ENCODE measurements around the gene PCDHA5. TPM values are rescaled to one million over a fixed set of nuclear protein-coding genes. Genes with fewer than 3 reads are reported as not detected.
"Not testable (repeated sequence)": the region's sequence is repeated elsewhere in the genome, so short reads cannot be mapped to it uniquely, and the experiment has no call there.

Gene PCDHA5
- total and polyA plus RNA-seq, 10 of the 15 experiments (the other 5 are each of a cell fraction or from before 2014, with no cell fraction given), result under 0.01 TPM; not detected in 9

- H4K20me1 ChIP-seq (ENCODE audit: control insufficient read depth, insufficient read depth); SMC1A ChIA-PET (ENCODE audit: uncharacterized antibody, unreplicated experiment); H2AFZ ChIP-seq (ENCODE audit: control insufficient read depth, low read depth, low read length); H3K27ac ChIP-seq (ENCODE audit: control insufficient read depth, insufficient read depth); H3K79me2 ChIP-seq (ENCODE audit: control insufficient read depth, insufficient read depth, low read length); H3K9ac ChIP-seq (ENCODE audit: control insufficient read depth, insufficient read depth, low read length); H3K4me1 ChIP-seq (ENCODE audit: control insufficient read depth, insufficient read depth, low read length); FAIRE-seq; BruUV-seq (replicated peaks); intact Hi-C loops (cut with micrococcal nuclease; ENCODE audit: unreplicated experiment); RAD21 ChIA-PET (ENCODE audit: unreplicated experiment); DNase-seq (ENCODE audit: low read depth, low spot score); H3K27me3 ChIP-seq (replicated peaks in 1 of 2; ENCODE audit: control insufficient read depth in 2 of 2, insufficient read depth in 2 of 2, low read length in 1 of 2); ATAC-seq; CTCF ChIA-PET; H3K4me3 ChIP-seq; H3K4me2 ChIP-seq (ENCODE audit: control insufficient read depth, insufficient read depth); POLR2A ChIA-PET; H3K36me3 ChIP-seq (ENCODE audit: control insufficient read depth in 2 of 2, insufficient read depth in 2 of 2, low read length in 1 of 2); H3K9me3 ChIP-seq (replicated peaks; ENCODE audit: control insufficient read depth, insufficient read depth, low read length): not testable (repeated sequence)
- in situ Hi-C loops (cut with MboI), result loop anchor here (25.0 kb wide), 1 partner anchor 760 kb away; no protein-coding TSS in a partner anchor
- WGBS (ENCODE audit: insufficient coverage, insufficient replicate concordance, low lambda C conversion rate, missing lambda C conversion rate), result 86% methylated on average over 43 of the region's 45 CpGs
Measured at GRCh38 chr5:140802381-140802780, 19.0 kb upstream of the PCDHA5 start.

- Histone ChIP-seq H3K4me2 (ENCODE audit: control insufficient read depth, insufficient read depth) (no peak overlapping the region), H3K4me3 (no peak overlapping the region), H3K36me3 (ENCODE audit: control insufficient read depth in 2 of 2, insufficient read depth in 2 of 2, low read length in 1 of 2) (no peaks in the 10 kb centered on the region), H3K27ac (ENCODE audit: control insufficient read depth, insufficient read depth) (no peak overlapping the region), H3K27me3 (replicated peaks in 1 of 2; ENCODE audit: control insufficient read depth in 2 of 2, insufficient read depth in 2 of 2, low read length in 1 of 2) (no peaks in the 10 kb centered on the region), H3K79me2 (ENCODE audit: control insufficient read depth, insufficient read depth, low read length) (no peaks in the 10 kb centered on the region), H3K9me3 (replicated peaks; ENCODE audit: control insufficient read depth, insufficient read depth, low read length) (peaks cover 1% of the 10 kb centered on the region; the same call in 2 of the 3 replicates), H2AFZ (ENCODE audit: control insufficient read depth, low read depth, low read length) (no peak overlapping the region), H3K4me1 (ENCODE audit: control insufficient read depth, insufficient read depth, low read length) (no peaks in the 10 kb centered on the region), H3K9ac (ENCODE audit: control insufficient read depth, insufficient read depth, low read length) (no peak overlapping the region), H4K20me1 (ENCODE audit: control insufficient read depth, insufficient read depth) (no peaks in the 10 kb centered on the region)
- TF ChIP-seq ZNF384 (IDR thresholded peaks at IDR 0.05; ENCODE audit: borderline replicate concordance, low read depth, low read length), result no peak
- no peak for TF ChIP-seq JUND (IDR thresholded peaks at IDR 0.05; ENCODE audit: low read depth, low read length)
- TF ChIP-seq LARP7 (IDR thresholded peaks at IDR 0.05), result no peak
- TF ChIP-seq ETV6 (conservative IDR thresholded peaks at IDR 0.05 in 1 of 2, IDR thresholded peaks at IDR 0.05 in 1 of 2; ENCODE audit: borderline replicate concordance in 1 of 2, low read depth in 1 of 2), result no peak
- TF ChIP-seq USF2 (IDR thresholded peaks at IDR 0.05; ENCODE audit: borderline replicate concordance, low read depth, low read length), result no peak
- TF ChIP-seq EED (IDR thresholded peaks at IDR 0.05; ENCODE audit: low read depth), result no peak
- TF ChIP-seq NFXL1 (IDR thresholded peaks at IDR 0.05; ENCODE audit: borderline replicate concordance), result no peak
- TF ChIP-seq NFYB (IDR thresholded peaks at IDR 0.05; ENCODE audit: insufficient read depth, low read depth, low read length), result no peak
- no peak for TF ChIP-seq GABPA (IDR thresholded peaks at IDR 0.05; ENCODE audit: low read depth)
- TF ChIP-seq CBFB (IDR thresholded peaks at IDR 0.05; ENCODE audit: low read depth), result no peak
- TF ChIP-seq CREB1 (IDR thresholded peaks at IDR 0.05; ENCODE audit: low read depth), result no peak
- no peak for TF ChIP-seq ZNF217 (IDR thresholded peaks at IDR 0.05)
- TF ChIP-seq, protein P1, sequence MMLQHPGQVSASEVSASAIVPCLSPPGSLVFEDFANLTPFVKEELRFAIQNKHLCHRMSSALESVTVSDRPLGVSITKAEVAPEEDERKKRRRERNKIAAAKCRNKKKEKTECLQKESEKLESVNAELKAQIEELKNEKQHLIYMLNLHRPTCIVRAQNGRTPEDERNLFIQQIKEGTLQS (IDR thresholded peaks at IDR 0.05; ENCODE audit: borderline replicate concordance, extremely low read depth, low read depth, low read length), result no peak
- TF ChIP-seq CBX5 (IDR thresholded peaks at IDR 0.05; ENCODE audit: low read depth), result no peak
- no peak for TF ChIP-seq RCOR1 (conservative IDR thresholded peaks at IDR 0.05; ENCODE audit: low read depth, low read length)
- no peak for TF ChIP-seq E2F4 (IDR thresholded peaks at IDR 0.05; ENCODE audit: low read depth, low read length)
- TF ChIP-seq NR2C2 (IDR thresholded peaks at IDR 0.05; ENCODE audit: borderline replicate concordance, control insufficient read depth, insufficient read length, low read depth), result no peak
- ChIA-PET RAD21 (ENCODE audit: unreplicated experiment) (no interaction called here), POLR2A (no interaction called here), SMC1A (ENCODE audit: uncharacterized antibody, unreplicated experiment) (no interaction called here), CTCF (no interaction called here)
- in situ Hi-C loops (cut with MboI), result loop anchor here (25.0 kb wide), 1 partner anchor 759 kb away; no protein-coding TSS in a partner anchor
- no peak for DNase-seq (ENCODE audit: low read depth, low spot score)
- 84% methylated on average over 38 of the region's 53 CpGs for WGBS (ENCODE audit: insufficient coverage, insufficient replicate concordance, low lambda C conversion rate, missing lambda C conversion rate)
- intact Hi-C loops (cut with micrococcal nuclease; ENCODE audit: unreplicated experiment), result no loop called here
- no TSS peak for BruUV-seq (replicated peaks)
- no peak for ATAC-seq
- no peak for FAIRE-seq
Measured at GRCh38 chr5:140802781-140803271, 18.6 kb upstream of the PCDHA5 start.
